SU-DHL-6 (cell line): ENCODE measurements around the gene ACKR1.

Source experiments
- H2AFZ ChIP-seq: fragments of 200-600 bp; sonication (generic); 2 replicates; pipeline ENCODE4 v1.6.1; 2014; ENCODE audit warnings: low read depth, mild to moderate bottlenecking, moderate library complexity, mixed read lengths, antibody characterized with exemption, low read length; ENCODE audit not compliant: severe bottlenecking
- H3F3A ChIP-seq: fragments of 200-600 bp; shearing (Covaris generic); 2 replicates; pipeline ENCODE4 v1.6.0; 2016; ENCODE audit warnings: antibody characterized with exemption, mild to moderate bottlenecking; ENCODE audit not compliant: insufficient read depth
- H3K27ac ChIP-seq: fragments of 200-600 bp; sonication (generic); 2 replicates; pipeline ENCODE4 v1.5.1; 2016; ENCODE audit warnings: low read depth, mild to moderate bottlenecking, low read length, moderate library complexity, mixed read lengths
- H3K27me3 ChIP-seq: fragments of 200-600 bp; sonication (generic), shearing (Covaris generic); 2 replicates; pipeline ENCODE4 v1.6.0; 2014; ENCODE audit warnings: mild to moderate bottlenecking, low read length
- H3K36me3 ChIP-seq: fragments of 200-600 bp; sonication (generic); 2 replicates; pipeline ENCODE4 v1.6.1; 2014; ENCODE audit warnings: mild to moderate bottlenecking, low read length, mixed read lengths
- H3K4me2 ChIP-seq: fragments of 300-600, 200-600 bp; shearing (Covaris generic), sonication (generic); 2 replicates; pipeline ENCODE4 v1.6.0; 2014; ENCODE audit warnings: low read length, low read depth, mild to moderate bottlenecking; ENCODE audit not compliant: poor library complexity, severe bottlenecking
- H3K4me3 ChIP-seq: fragments of 200-600 bp; sonication (generic); 2 replicates; pipeline ENCODE4 v1.5.1; 2014; ENCODE audit warnings: antibody characterized with exemption, low read length, mild to moderate bottlenecking, mixed read lengths; ENCODE audit not compliant: insufficient read depth, poor library complexity, severe bottlenecking
- H3K79me2 ChIP-seq: fragments of 200-600 bp; sonication (generic); 2 replicates; pipeline ENCODE4 v1.6.1; 2014; ENCODE audit warnings: mild to moderate bottlenecking, low read length, moderate library complexity; ENCODE audit not compliant: insufficient read depth
- H3K9ac ChIP-seq: fragments of 200-600 bp; sonication (generic); 2 replicates; pipeline ENCODE4 v1.7.0; 2014; ENCODE audit warnings: mild to moderate bottlenecking, low read length
- H3K9me2 ChIP-seq: fragments of 200-600 bp; sonication (generic); replicated peaks from 2 replicates; pipeline ENCODE4 v1.6.1; 2014; ENCODE audit warnings: low read length; ENCODE audit not compliant: insufficient read depth
- H3K9me3 ChIP-seq: fragments of 200-600 bp; sonication (generic); 2 replicates; pipeline ENCODE4 v1.6.1; 2014; ENCODE audit warnings: low read length, mixed read lengths; ENCODE audit not compliant: insufficient read depth
- H4K20me1 ChIP-seq: fragments of 200-600 bp; sonication (generic); 2 replicates; pipeline ENCODE4 v1.6.1; 2014; ENCODE audit warnings: low read depth, mild to moderate bottlenecking, antibody characterized with exemption, low read length, moderate library complexity, mixed read lengths
- CTCF ChIP-seq: fragments of 200-600 bp; sonication (generic); IDR thresholded peaks from one replicate; pipeline ENCODE4 v1.5.1; 2017; ENCODE audit warnings: antibody characterized with exemption, mild to moderate bottlenecking, low read length, moderate library complexity; ENCODE audit not compliant: insufficient read depth, poor library complexity, severe bottlenecking
- EZH2phosphoT487 ChIP-seq: fragments of 200-600 bp; sonication (generic), shearing (Covaris generic); conservative IDR thresholded peaks from 2 replicates; pipeline ENCODE4 v1.6.1; 2018; ENCODE audit warnings: mild to moderate bottlenecking, antibody characterized with exemption, low read length, moderate library complexity, mixed read lengths

The ACKR1 gene

GRCh38 chr1:159184201-159184600, 20.5 kb upstream of the ACKR1 start:
- no peaks in the 10 kb centered on the region for H4K20me1 ChIP-seq
- H3K36me3 ChIP-seq: no peaks in the 10 kb centered on the region
- H3K9me2 ChIP-seq: no peaks in the 10 kb centered on the region
- H3K9me3 ChIP-seq: no peaks in the 10 kb centered on the region
- no peaks in the 10 kb centered on the region for H3K79me2 ChIP-seq
- no peak overlapping the region for H3K9ac ChIP-seq
- no peak overlapping the region for H3K4me2 ChIP-seq
- no peak overlapping the region for H3K27ac ChIP-seq
- H3K4me3 ChIP-seq: no peak overlapping the region
- no peaks in the 10 kb centered on the region for H3F3A ChIP-seq
- no peak for TF ChIP-seq CTCF
- no peak for TF ChIP-seq EZH2phosphoT487
- H2AFZ ChIP-seq: no peak overlapping the region
- no peaks in the 10 kb centered on the region for H3K27me3 ChIP-seq

DNA sequence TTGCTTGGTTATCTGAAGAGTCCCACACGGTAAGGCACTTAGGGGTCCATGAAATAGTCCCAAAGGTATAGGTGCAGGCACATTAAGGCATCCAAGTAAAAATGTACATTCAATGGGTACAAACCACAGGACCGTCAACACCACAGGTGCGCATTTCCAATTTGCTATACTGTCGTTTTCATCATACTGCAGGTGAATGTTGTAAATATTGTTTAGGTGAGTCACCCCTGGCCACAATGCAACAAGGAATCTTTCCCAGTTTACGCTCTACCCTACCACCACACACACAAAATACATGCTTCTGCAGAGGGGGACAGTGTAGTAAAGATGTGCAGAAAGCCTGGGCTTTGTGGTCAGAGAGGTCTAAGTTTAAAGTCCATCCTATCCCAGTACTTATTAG, 19.6 kb upstream of the ACKR1 start:
- H3K27ac ChIP-seq: no peak overlapping the region
- H3K4me2 ChIP-seq: no peak overlapping the region
- H3K36me3 ChIP-seq: no peaks in the 10 kb centered on the region
- H2AFZ ChIP-seq: no peak overlapping the region
- no peaks in the 10 kb centered on the region for H3K27me3 ChIP-seq
- H3K4me3 ChIP-seq: no peak overlapping the region
- TF ChIP-seq EZH2phosphoT487 (no peak), CTCF (no peak)
- no peaks in the 10 kb centered on the region for H3K9me2 ChIP-seq
- no peaks in the 10 kb centered on the region for H3K9me3 ChIP-seq
- H4K20me1 ChIP-seq: no peaks in the 10 kb centered on the region
- H3F3A ChIP-seq: no peaks in the 10 kb centered on the region
- no peaks in the 10 kb centered on the region for H3K79me2 ChIP-seq
- no peak overlapping the region for H3K9ac ChIP-seq

DNA sequence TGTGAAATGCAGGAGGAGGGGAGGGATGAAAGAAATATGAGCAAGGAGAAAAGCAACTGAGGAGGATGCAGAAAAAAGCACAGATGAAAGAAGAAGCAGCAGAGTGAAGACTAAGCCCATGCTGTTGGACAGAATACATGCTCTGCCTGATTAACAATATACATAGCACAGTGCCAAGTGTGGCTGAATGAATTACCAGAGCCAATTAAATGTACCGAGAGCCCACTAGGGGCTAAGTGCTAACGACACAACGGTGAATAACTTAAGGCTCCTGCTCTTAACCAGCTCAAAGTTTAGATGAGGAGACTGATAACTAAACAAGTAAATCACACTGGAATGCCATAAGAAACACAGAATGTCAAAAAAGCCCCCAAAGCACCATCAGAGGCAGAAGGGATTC, 17.6 kb upstream of the ACKR1 start:
- no peak overlapping the region for H3K4me2 ChIP-seq
- no peaks in the 10 kb centered on the region for H3K36me3 ChIP-seq
- no peak overlapping the region for H2AFZ ChIP-seq
- H3K79me2 ChIP-seq: no peaks in the 10 kb centered on the region
- no peaks in the 10 kb centered on the region for H3K9me2 ChIP-seq
- no peak overlapping the region for H3K4me3 ChIP-seq
- no peak overlapping the region for H3K27ac ChIP-seq
- no peak overlapping the region for H3K9ac ChIP-seq
- no peaks in the 10 kb centered on the region for H4K20me1 ChIP-seq
- no peaks in the 10 kb centered on the region for H3K9me3 ChIP-seq
- no peaks in the 10 kb centered on the region for H3F3A ChIP-seq
- H3K27me3 ChIP-seq: no peaks in the 10 kb centered on the region
- no peak for TF ChIP-seq CTCF
- TF ChIP-seq EZH2phosphoT487: no peak
